Embryonic facial prominence (tissue), 1 donor: Measurements from ENCODE around the gene AKR1C4.

Experiments
- DNase-seq: peaks from one replicate; pipeline ENCODE4 v3.0.0-alpha.2; 2016; ENCODE audit errors: extremely low spot score

The AKR1C4 gene

DNA sequence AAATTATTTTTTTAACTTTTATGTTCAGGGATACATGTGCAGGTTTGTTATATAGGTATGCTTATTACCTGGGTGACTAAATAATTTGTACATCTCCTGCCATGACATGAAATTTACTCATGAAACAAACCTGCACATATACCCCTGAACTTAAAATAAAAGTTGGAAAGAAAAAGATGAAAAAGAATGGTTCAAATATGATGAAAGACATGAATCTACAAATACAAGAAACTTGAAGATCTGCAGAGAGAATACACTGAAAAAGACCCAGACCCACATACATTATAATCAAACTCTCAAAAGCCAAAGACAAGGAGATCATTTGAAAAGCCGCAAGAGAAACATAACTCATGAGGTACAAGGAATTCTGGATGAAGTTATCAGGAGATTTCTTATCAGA lies 70.2 kb downstream of the AKR1C4 start:
- DNase-seq: no peak

DNA sequence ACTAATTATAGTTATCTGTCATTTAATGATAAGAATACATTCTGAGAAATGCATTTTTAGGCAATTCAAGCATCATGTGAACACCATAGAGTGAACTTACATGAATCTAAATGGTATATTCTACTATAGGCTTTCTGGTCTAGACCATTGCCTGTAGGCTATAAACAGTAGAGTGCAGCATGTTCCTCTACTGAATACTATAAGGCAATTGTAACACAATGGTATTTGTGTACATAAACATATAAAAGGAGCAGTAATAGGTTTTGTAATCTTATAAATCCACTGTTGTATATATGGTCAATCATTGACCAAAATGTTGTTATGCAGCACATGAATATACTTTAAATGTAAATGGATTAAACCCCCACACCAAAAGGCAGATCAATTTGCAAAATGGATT lies 71.6 kb downstream of the AKR1C4 start:
- no peak for DNase-seq
